ENCODE measurements around the gene CELF1.
A peak's percentile ranks its signal among the peaks of the same experiment; 100 is the strongest.
"Not testable (repeated sequence)": the region's sequence is repeated elsewhere in the genome, so short reads cannot be mapped to it uniquely, and the experiment has no call there.

The CELF1 gene

DNA sequence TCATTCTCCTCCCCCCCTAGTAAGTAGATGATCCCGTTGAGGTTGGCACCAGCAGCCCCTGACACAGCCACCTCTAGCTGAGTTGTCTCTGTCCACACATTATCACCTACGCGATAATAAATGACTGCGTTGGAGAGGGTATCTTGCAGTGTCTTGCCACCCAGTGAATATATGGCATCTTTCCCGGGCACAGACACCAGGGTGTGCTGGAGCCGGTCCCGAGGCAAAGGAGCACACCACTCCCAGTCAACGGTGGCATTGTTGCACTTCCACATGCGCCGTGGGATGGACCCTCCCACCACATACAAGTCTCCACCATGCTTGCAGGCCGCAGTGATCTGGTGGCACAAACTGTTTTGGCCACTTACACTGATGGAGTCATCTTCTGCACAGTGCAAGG lies 20.4 kb upstream of the CELF1 start:
- DNase-seq, result peak in 5 of 14 donors; percentile 16 to 49 (median 30)

DNA sequence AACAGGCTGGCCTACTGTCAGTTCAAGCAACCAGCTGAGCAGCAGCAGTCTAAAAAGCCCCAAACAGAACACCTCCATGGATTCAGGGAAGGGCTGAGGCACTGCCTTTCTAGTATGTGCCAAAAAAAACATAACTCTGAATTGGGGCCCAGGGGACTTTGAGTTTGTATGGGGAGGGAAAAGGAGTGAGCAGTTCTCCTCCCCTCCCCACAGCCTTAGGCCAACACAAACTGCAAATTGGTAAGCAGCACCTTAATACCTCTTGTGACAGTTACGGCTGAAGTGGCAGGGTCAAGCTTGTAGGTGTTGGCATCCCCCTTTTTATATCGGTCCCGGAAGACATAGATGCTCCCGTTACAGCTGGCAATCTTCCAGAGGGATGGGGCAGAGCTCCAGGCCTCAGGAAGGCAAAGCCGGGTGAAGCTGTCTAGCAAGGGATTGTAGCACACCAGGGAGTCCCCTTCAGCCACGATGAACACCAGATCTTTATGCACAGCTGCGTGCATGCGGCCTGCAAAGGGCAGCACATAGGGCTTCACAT lies 19.9 kb upstream of the CELF1 start:
- peak in 1 of 14 donors; percentile 49 for DNase-seq

DNA sequence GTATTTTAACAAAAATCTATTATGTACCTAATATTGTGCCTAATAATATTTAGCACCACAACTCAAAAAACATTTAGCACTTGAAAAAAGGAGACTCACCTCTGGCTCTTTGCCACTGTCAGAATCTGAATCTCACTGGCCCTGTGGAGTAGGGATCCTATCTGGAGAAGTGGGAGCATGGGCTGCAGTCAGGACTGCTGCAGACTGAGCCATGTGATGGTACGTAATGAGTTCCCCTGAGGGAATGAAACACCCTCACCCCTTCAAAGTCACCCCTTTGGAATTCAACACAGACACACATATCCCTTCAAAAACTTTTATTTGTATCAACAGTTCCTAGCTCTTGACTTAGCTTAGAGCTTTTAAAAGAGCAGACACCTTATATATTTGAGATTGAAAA lies 19.0 kb upstream of the CELF1 start:
- no peak for DNase-seq

DNA sequence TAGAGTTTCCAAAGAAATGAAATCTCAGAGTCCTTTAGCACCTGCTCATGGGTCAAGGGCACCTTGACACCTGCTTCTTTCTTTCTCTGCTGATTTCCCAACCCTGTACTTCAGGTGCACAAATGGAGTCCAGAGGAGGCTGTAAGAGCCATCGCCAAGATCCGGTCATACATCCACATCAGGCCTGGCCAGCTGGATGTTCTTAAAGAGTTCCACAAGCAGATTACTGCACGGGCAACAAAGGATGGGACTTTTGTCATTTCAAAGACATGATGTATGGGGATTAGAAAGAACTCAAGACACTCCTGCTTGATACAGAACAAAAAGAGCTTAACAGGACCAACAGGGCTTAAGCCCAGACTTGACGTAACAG lies 18.4 kb upstream of the CELF1 start:
- DNase-seq, result no peak

DNA sequence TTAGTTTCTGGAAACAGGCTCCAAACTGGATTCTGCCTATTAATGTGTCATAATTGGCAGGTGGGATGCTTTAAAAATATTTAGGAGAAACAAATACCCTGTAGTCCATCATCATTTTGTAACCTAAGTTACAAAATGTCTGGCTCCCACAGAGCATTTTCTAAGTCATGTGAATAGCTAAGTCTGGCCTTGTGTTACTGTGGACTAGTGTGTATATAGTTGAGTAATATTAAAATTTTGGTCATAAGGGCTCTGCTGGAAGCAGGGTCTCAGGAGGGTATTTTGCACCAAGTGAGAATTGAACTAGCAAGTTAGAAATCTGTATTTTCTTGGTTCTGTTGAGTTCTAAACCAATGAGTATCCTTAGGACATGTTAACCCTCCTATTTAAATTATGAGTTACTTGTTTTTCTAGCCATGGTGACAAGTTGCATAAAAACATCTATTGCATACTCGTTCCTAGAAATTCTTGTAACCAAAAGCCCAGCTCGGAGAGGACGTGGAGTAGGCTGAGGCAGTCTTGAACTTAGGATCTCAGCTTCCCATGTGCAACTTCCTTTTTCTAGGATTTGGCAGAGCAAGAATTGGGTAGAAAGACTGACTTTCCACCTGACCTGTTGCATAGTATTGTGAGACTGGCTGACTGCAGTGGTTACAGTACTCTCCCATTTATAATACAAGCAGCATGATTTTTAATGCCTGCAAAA lies 17.9 kb upstream of the CELF1 start:
- no peak for DNase-seq

DNA sequence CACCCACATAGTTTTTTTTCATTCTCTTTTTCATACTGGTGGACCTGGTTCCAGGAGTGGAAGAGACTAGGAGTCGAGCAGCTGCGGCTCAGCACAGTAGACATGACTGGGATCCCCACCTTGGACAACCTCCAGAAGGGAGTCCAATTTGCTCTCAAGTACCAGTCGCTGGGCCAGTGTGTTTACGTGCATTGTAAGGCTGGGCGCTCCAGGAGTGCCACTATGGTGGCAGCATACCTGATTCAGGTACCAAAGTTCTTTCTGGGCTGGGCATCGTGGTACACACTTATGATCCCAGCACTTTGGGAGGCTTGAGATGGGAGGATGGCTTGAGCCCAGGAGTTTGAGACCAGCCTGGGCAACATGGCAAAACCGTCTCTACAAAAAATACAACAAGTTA lies 16.7 kb upstream of the CELF1 start:
- no peak for DNase-seq

DNA sequence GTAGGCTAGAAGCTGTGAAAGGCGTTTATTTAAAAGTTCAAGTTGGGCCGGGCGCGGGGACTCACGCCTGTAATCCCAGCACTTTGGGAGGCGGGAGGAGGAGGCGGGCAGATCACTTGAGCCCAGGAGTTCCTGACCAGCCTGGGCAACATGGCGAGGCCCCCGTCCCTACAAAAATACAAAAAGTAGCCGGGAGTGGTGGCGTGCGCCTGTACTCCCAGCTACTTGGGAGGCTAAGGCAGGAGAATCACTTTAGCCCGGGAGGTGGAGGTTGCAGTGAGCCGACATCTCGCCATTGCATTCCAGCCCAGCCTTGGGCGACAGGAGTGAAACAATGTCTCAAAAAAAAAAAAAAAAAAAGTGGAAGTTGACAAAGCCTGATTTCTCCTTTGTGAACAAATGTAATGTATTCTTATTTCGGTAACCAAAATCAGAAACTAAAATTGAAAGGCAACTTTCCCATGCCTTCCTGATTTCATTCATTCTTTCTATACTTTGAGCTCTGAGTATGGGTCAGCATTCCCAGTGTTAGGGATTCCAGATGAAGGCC lies 13.3 kb upstream of the CELF1 start:
- DNase-seq, result no peak

DNA sequence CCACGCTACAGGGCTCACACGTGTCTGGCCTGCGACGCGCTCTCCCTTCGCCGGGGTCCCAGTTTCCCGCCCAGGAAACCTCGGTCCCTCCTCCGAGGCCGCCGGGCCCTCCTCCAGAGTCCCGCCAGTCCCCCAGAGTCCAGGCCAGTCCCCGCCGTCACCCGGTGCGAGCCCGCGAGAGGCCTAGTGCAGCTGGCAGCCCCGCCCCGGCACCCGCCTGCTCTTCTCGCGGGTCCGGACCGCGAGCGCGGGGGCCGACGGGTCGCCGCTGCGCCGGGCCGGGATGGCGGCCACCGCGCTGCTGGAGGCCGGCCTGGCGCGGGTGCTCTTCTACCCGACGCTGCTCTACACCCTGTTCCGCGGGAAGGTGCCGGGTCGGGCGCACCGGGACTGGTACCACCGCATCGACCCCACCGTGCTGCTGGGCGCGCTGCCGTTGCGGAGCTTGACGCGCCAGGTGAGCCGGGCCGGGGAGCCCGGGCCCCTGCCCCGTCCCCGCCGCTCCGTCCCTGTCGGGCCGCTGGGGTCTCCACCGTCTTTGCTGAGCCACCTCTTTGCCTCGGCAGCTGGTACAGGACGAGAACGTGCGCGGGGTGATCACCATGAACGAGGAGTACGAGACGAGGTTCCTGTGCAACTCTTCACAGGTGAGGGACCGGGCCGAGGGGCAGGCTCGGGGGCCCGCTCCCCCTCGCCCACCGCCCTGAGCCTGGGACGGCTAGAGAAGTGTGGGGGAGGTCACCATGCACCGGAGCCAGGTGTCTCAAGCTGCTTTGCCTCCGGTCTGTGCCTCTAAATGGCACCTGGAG lies 12.6 kb upstream of the CELF1 start, which contains the start of gene PTPMT1:
Gene PTPMT1 (plus strand): TSS at position 260 of the 809 bp plus-strand sequence. CDS start 24 bp downstream, at position 284.
- peak in 8 of 14 donors; percentile 6 to 49 (median 27) for DNase-seq

DNA sequence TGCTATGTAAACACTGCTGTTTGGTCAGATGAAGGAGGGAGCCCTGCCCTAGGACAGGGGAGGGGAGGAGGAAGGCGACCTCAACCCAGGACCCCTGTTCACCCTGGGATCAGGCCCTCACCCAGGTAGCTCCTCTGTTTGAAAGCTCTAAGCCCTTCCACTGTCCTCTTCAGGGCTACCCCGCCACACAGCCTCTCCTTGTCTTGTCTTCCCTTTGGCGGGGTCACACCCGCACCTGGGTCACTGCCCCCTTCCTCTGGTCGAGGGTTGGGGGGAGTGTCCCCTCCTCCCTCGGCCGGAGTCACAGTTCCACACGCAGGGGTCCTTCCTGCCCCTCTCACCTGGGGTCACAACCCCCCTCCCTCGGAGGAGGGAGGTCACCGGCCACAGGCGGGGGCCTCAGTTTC lies 12.0 kb upstream of the CELF1 start:
- DNase-seq, result no peak

DNA sequence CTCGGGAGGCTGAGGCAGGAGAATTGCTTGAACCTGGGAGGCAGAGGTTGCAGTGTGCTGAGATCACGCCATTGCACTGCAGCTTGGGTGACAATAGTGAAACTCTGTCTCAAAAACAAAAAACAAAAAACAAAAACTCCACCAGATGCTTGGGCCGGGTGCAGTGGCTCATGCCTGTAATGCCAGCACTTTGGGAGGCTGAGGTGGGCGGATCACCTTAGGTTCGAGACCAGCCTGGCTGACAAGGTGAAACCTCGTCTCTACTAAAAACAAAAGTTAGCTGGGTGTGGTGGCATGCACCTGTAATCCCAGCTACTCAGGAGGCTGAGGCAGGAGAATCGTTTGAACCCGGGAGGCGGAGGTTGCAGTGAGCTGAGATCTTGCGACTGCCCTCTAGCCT lies 11.4 kb upstream of the CELF1 start:
- not testable (repeated sequence) for DNase-seq

DNA sequence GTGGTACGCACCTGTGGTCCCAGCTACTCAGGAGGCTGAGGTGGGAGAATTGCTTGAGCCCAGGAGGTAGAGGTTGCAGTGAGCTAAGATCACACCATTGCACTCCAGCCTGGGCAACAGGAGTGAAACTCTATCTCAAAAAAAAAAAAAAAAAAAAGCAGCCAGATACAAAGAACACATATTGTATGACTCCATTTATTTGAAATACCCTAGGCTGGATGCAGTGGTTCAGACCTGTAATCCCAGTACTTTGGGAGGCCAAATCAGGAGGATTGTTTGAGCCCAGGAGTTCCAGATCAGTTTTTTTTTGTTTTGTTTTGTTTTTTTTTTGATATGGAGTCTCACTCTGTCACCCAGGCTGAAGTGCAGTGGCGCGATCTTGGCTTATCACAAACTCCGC lies 9.5 kb upstream of the CELF1 start:
- not testable (repeated sequence) for DNase-seq

DNA sequence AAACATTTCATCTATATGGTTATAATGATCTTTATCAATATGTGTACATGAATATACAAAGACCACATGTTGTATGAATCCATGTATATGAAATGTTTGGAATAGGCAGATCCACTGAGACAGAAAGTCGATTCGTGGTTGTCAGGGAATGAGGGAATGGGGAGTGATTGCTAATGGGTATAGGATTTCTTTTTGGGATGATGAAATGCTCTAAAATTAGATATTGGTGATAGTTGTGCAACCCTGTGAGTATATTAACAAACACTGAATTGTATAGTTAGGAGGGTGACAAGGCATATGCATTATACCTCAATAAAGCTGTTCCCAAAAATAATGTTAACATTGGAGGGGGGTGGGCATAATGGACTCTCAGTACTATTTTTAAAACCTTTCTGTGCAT lies 7.5 kb upstream of the CELF1 start:
- DNase-seq, result no peak

DNA sequence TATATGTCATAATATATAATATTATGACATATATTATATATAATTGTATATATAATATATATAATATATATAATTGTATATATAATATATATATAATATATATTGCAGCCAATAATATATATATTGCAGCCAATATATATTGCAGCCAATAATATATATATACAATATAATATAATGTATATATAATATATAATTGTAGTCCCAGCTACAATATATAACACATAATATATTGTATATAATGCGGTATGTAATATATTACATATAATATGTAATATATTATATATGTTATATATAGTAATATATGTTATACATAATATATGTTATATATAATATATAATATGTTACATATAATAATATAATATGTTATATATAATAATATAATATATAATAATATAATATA lies 5.8 kb upstream of the CELF1 start:
- DNase-seq, result no peak

DNA sequence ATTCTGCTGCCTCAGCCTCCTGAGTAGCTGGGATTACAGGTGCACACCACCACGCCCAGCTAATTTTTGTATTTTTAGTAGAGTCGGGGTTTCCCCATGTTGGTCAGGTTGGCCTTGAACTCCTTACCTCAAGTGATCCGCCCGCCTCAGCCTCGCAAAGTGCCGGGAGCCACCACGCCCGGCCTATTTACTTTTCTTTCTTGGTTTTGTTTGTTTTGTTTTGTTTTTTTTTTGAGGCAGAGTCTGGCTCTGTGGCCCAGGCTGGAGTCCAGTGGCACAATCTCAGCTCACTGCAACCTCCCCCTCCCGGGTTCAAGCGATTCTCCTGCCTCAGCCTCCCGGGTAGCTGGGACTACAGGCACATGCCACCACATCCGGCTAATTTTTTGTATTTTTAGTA lies 4.1 kb upstream of the CELF1 start:
- not testable (repeated sequence) for DNase-seq

DNA sequence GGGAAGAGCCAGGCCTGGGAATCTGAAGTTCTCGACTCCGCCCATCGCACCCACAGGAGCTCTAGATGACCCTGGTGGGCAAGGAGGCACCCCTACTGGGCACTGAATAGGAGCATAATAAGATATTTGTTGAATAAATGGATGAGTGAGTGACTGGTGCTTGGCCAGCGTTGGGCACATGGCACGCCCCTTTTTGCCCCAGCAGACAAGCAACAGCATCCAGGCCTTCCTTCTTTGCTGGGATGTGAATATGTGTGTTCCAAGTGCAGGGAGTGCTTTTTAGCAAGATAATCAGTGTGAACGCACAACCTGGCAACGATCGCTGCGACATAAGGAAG lies 443 bp upstream of the CELF1 start:
- no peak for DNase-seq

DNA sequence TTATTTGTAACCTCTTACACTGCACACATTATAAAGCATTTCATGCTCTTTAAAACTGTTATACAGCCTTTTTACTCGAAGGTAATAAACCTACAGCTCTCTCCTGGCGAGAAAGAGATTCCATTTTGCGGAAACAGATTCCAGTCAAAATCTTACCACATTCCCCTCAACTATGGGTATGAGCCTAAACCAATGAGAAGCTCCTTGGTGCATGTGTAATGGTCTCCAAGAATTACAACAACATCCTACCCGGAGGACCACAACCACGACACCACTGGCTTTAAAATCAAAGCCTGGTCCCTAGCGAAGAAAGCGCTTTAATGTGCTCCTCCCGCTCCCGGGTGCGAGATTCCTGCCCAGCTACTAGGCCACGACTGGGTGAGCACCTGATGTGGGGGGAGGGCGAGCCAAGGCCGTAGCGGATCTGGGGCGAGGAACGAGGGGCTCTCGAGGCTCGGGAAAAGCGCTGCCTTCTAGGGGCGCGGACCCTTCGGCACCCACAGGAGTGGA lies 821 bp downstream of the CELF1 start:
- peak in 4 of 14 donors; percentile 15 to 61 (median 48) for DNase-seq

DNA sequence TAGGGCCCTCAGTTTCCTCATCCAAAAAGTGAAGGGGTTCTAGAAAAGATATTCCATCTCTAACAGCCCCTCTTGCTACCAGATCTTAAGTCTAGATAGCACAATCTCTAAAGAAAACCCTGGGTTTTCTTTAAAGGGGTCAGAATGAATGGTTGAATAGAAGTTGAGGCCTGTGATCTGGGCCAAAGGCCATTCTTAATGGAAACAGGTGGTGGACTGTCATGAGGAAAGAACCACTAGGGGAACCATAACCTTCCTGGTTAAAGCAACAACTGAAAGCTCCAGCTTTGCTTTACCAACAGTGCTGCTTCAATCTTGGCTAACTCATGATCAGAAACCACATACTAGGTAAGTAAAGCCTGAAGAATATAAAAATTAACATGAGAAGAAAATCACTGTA lies 1.8 kb downstream of the CELF1 start:
- peak in 1 of 14 donors; percentile 13 for DNase-seq

DNA sequence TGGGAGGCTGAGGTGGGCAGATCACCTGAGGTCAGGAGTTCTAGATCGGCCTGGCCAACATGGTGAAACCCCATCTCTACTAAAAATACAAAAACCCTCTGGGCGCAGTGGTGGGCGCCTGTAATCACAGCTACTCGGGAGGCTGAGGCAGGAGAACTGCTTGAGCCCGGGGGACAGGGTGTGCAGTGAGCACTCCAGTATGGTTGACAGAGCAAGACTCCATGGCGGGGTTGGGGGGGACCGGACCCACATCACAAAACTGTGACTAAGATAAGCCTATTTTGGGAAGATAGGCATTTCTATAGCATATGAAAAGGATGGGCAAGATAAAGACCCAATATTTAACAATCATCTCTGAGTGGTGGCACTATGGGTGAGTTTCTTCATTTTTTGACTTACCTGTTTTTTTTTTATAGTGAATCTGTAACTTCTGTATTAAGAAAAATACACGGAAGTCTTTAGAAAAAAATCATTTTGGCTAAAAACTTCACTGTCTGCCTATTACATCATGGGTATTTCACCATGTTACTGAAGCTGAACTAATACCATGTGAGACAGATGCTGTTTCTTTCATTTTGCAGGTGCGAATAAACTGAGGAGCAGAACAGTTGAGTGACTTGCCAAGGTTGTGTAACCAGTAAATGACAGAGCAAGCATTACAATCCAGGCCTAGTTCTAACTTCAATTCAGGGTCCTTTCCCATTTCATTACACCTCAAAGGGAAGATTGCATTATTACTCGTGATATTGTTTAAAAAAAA lies 2.5 kb downstream of the CELF1 start:
- no peak for DNase-seq

DNA sequence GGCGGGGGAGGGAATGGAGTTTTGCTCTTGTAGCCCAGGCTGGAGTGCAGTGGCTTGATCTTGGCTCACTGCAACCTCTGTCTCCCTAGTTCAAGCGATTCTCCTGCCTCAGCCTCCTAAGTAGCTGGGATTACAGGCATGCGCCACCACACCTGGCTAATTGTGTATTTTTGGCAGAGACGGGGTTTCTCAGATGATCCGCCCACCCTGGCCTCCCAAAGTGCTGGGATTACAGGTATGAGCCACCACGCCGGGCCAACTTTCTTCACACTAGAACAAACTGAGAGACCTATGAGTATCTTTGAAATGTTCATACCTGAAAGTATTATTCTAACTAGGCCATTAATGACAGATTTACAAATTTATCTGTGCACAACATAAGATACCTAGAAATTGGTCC lies 6.7 kb downstream of the CELF1 start:
- DNase-seq, result not testable (repeated sequence)

DNA sequence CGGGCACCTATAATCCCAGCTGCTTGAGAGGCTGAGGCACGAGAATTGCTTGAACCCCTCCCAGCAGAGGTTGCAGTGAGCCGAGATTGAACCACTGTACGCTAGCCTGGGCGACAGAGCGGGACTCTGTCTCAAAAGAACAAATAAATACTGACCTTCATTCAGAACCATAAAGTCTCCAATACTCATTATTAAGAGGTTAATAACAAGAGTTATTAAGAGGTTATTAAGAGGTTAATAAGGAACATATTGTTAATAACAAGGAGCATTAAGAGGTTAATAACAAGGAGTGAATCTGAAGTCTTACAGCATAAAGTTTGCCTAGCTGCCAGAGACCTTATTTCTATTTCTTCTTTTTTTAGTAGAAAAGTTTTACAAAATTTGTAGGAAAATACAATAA lies 7.6 kb downstream of the CELF1 start:
- no peak for DNase-seq

DNA sequence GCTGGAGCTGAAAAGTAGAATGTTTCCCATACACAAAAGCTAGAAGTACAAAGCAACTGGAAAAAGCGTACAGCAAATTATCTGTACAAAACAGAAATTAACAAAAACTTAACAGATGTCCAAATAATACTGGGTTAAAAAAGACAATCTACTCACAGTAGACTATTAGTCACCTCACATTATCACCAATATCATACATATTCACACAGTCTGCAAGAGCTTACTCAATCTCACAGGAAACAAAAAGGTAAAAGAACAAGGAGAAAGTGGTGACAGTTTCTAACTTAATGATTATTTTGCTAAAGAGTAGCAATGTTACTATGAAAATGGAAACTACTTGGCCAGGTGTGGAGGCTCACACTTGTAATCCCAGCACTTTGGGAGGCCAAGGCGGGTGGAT lies 11.9 kb downstream of the CELF1 start:
- DNase-seq, result no peak

DNA sequence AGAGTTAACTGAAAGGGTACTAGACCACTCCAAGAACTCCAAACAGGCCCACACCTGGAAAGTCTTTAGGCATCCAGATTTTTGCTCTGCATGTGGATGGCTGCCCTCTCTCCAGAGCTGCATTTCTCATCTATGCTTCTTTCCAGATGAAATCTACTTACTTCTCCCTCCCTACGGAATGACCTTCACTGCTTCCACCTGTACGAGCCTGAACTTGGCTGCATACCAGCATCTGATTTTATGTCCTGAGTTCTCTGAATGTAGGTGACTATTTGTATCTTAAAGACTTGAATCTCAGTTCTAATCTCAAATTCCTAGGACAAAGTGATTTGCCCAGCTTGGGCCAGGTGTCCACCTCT lies 13.3 kb downstream of the CELF1 start:
- peak in 1 of 14 donors; percentile 17 for DNase-seq
